Mesodermal cell (in vitro differentiated cells): ENCODE results near the gene ANK3.

Experiments
- H3K27ac ChIP-seq: 2 replicates; pipeline ENCODE4 v1.7.0; 2013; ENCODE audit warnings: mild to moderate bottlenecking, low read depth, low read length, moderate library complexity; ENCODE audit not compliant: severe bottlenecking
- H3K36me3 ChIP-seq: 2 replicates; pipeline ENCODE4 v1.7.1; 2013; ENCODE audit warnings: mild to moderate bottlenecking, low read length, moderate library complexity; ENCODE audit not compliant: control insufficient read depth, insufficient read depth
- H3K4me1 ChIP-seq: one replicate; pipeline ENCODE4 v1.7.1; 2013; ENCODE audit warnings: mild to moderate bottlenecking, low read length; ENCODE audit not compliant: insufficient read depth, control insufficient read depth, poor library complexity, severe bottlenecking
- H3K4me3 ChIP-seq: 2 replicates; pipeline ENCODE4 v1.7.0; 2013; ENCODE audit warnings: low read length, control low read depth, mild to moderate bottlenecking; ENCODE audit not compliant: insufficient read depth, poor library complexity, severe bottlenecking; ENCODE audit errors: extremely low read depth
- H3K9me3 ChIP-seq: 2 replicates; pipeline ENCODE4 v1.7.1; 2013; ENCODE audit warnings: mild to moderate bottlenecking, low read length, moderate library complexity; ENCODE audit not compliant: control insufficient read depth
- WGBS, 2 experiments: methylation state at CpG; one replicate each; pipeline ENCODE4 v1.1.5; 2013; ENCODE audit warnings: missing lambda C conversion rate in 2 of 2; ENCODE audit not compliant: insufficient coverage in 2 of 2; 5-methylcytosine and 5-hydroxymethylcytosine counted together

The ANK3 gene

GRCh38 chr10:60236869-60237524, 152.7 kb downstream of the ANK3 start:
- H3K9me3 ChIP-seq: no peaks in the 10 kb centered on the region
- no peak overlapping the region for H3K27ac ChIP-seq
- 84 to 98% methylated on average over 7 of the region's 9 CpGs for WGBS, 2 experiments
- no peaks in the 10 kb centered on the region for H3K36me3 ChIP-seq
- no peak overlapping the region for H3K4me3 ChIP-seq
- no peaks in the 10 kb centered on the region for H3K4me1 ChIP-seq

DNA sequence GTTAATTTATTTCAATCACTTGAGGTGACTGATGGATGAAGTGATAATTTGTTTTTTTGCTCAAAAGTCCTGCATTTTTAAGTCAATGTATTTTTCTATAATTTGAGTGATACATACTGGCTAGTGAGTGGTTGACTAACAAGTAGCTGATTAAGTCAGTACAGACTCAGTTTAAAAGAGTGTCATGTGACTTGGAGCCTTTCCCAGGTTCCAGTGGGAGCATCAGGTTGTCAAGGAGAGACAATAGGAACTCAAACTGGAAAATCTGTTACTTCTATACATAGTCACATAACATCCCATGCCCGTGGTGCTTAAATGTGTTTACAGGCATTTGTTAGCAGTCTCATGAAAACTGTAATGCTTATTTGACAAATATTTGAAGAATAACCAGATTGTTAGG, 154.7 kb downstream of the ANK3 start:
- H3K4me1 ChIP-seq: peaks cover 5% of the 10 kb centered on the region
- H3K36me3 ChIP-seq: no peaks in the 10 kb centered on the region
- no peak overlapping the region for H3K27ac ChIP-seq
- H3K9me3 ChIP-seq: no peaks in the 10 kb centered on the region
- no CpG with 5 or more reads among the region's 1 CpG for WGBS, 2 experiments
- H3K4me3 ChIP-seq: no peak overlapping the region

GRCh38 chr10:60234551-60234950, 155.1 kb downstream of the ANK3 start:
- no peaks in the 10 kb centered on the region for H3K9me3 ChIP-seq
- H3K4me1 ChIP-seq: peaks cover 5% of the 10 kb centered on the region
- no peak overlapping the region for H3K4me3 ChIP-seq
- H3K36me3 ChIP-seq: no peaks in the 10 kb centered on the region
- no peak overlapping the region for H3K27ac ChIP-seq
- whole genome bisulfite sequencing, 2 experiments: no CpG with 5 or more reads among the region's 4 CpGs

DNA sequence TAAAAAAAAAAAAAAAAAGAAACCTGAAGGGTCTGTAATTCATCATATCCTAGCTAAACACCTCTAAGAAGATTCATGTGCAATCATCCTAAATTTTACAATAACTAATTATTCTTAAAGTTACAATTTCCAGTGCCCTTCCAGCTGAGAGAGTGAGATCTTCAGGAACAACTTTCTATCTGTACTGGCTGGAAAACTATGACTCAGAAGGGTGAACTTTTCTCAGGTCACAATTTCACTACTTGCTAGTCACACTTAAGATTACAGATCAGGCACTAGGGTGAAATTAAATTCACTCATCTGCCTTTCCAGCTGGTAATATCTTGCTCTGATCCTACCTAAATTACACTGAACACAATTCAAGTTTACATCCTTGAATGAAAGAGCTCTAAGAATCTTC, 158.8 kb downstream of the ANK3 start:
- no peak overlapping the region for H3K27ac ChIP-seq
- no peaks in the 10 kb centered on the region for H3K9me3 ChIP-seq
- H3K4me3 ChIP-seq: no peak overlapping the region
- H3K4me1 ChIP-seq: peaks cover 5% of the 10 kb centered on the region
- no peaks in the 10 kb centered on the region for H3K36me3 ChIP-seq

- no peaks in the 10 kb centered on the region for H3K36me3 ChIP-seq
- no peaks in the 10 kb centered on the region for H3K4me1 ChIP-seq
- no peak overlapping the region for H3K4me3 ChIP-seq
- H3K9me3 ChIP-seq: no peaks in the 10 kb centered on the region
- H3K27ac ChIP-seq: no peak overlapping the region
- WGBS, 2 experiments: 92 to 95% methylated on average over 6 of the region's 8 CpGs
Measured at GRCh38 chr10:60224066-60224705, 165.5 kb downstream of the ANK3 start.

DNA sequence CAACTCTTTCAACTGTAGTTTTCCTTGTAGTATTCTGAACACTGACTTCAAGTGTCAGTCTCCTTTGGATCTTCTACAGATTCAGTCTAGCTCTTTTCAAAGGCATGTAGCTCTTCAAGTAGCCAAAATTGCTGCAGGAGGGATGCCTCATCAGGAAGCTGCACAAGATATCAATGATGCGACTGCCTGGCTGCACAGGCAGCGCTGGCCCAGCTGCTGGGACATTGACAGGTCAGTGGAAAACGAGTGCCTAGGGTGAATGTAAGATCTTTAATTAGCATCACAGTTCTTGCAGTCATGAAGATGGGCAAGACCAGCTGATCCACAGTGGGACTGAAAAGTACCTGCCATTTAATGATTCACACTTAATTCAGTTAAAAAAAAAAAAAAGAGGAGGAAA, 167.6 kb downstream of the ANK3 start:
- H3K4me3 ChIP-seq: no peak overlapping the region
- no peaks in the 10 kb centered on the region for H3K4me1 ChIP-seq
- no peaks in the 10 kb centered on the region for H3K36me3 ChIP-seq
- no peak overlapping the region for H3K27ac ChIP-seq
- 61 to 100% methylated on average over 2 to 3 of the region's 3 CpGs for WGBS, 2 experiments
- no peaks in the 10 kb centered on the region for H3K9me3 ChIP-seq

GRCh38 chr10:60212195-60212594, 177.5 kb downstream of the ANK3 start:
- Histone ChIP-seq H3K4me1 (no peaks in the 10 kb centered on the region), H3K4me3 (no peak overlapping the region), H3K36me3 (no peaks in the 10 kb centered on the region), H3K27ac (no peak overlapping the region), H3K9me3 (no peaks in the 10 kb centered on the region)
- no CpG with 5 or more reads among the region's 1 CpG for WGBS, 2 experiments

GRCh38 chr10:60209874-60210570, 179.7 kb downstream of the ANK3 start:
- Histone ChIP-seq H3K4me3 (no peak overlapping the region), H3K4me1 (no peaks in the 10 kb centered on the region), H3K9me3 (no peaks in the 10 kb centered on the region), H3K36me3 (no peaks in the 10 kb centered on the region), H3K27ac (no peak overlapping the region)
- 76 to 86% methylated on average over 4 to 5 of the region's 7 CpGs for WGBS, 2 experiments

DNA sequence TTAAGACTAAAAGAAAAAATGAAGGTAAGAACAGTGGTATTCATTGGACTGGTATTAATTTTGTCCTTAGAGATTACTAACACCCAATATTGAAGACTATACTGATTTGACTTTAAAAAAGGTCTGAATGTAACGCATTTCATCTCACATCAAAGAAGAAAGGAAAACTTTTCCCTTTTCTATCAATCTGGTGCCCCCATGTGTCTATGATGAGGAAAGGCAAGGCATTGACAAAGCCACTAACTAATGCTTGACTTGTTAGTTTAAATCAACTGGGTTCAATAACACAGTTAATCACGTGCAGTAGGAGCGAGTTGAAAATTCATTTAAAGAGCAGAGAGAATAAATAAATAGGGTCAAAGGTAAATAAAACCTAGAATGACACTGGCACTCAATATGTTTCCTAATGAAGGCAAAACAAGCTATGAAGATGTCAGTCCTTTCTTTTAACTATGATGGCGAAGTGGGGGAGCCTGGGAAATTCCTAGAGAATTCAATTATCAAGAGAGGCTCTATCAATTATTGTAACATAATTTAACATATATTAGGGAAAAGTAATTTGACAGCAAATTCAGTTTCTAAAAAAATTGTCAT, 180.9 kb downstream of the ANK3 start:
- Histone ChIP-seq H3K4me3 (no peak overlapping the region), H3K4me1 (no peaks in the 10 kb centered on the region), H3K27ac (no peak overlapping the region), H3K36me3 (no peaks in the 10 kb centered on the region), H3K9me3 (no peaks in the 10 kb centered on the region)
- WGBS, 2 experiments: 8% methylated on average over 2 of the region's 4 CpGs; no CpG with 5 or more reads in 1 of the 2 experiments

GRCh38 chr10:60207894-60208293, 181.8 kb downstream of the ANK3 start:
- Histone ChIP-seq H3K9me3 (no peaks in the 10 kb centered on the region), H3K4me3 (no peak overlapping the region), H3K4me1 (no peaks in the 10 kb centered on the region), H3K36me3 (no peaks in the 10 kb centered on the region), H3K27ac (no peak overlapping the region)
- WGBS, 2 experiments: 82 to 88% methylated on average over 4 to 5 of the region's 5 CpGs

- no peaks in the 10 kb centered on the region for H3K36me3 ChIP-seq
- WGBS, 2 experiments: 50 to 90% methylated on average over 2 to 3 of the region's 4 CpGs
- H3K4me3 ChIP-seq: no peak overlapping the region
- no peaks in the 10 kb centered on the region for H3K9me3 ChIP-seq
- no peaks in the 10 kb centered on the region for H3K4me1 ChIP-seq
- H3K27ac ChIP-seq: no peak overlapping the region
Measured at GRCh38 chr10:60206735-60207134, 182.9 kb downstream of the ANK3 start.
